GM20000 (cell line): ENCODE measurements around the gene PPM1G.

Experiments
- DNase-seq: peaks from one replicate; pipeline ENCODE4 v3.0.0; 2012; ENCODE audit warnings: low spot score
- TF ChIP-seq, protein P1 (sequence below): IDR thresholded peaks from 2 replicates; pipeline ENCODE4 v1.5.1; 2012; ENCODE audit warnings: mild to moderate bottlenecking, control low read depth; ENCODE audit errors: extremely low read depth, missing control alignments

The PPM1G gene

DNA sequence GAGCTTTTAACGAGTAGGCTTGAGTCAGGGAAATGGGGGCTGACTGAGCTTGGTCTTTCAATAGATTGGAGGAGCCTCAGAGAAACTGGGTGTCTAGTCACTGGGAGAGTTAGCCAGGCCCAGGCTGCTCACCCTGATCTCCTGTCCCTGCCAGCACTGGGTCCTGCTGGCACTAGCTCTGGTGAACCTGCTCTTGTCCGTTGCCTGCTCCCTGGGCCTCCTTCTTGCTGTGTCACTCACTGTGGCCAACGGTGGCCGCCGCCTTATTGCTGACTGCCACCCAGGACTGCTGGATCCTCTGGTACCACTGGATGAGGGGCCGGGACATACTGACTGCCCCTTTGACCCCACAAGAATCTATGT is 33.5 kb upstream of the PPM1G start:
- TF ChIP-seq, protein P1, sequence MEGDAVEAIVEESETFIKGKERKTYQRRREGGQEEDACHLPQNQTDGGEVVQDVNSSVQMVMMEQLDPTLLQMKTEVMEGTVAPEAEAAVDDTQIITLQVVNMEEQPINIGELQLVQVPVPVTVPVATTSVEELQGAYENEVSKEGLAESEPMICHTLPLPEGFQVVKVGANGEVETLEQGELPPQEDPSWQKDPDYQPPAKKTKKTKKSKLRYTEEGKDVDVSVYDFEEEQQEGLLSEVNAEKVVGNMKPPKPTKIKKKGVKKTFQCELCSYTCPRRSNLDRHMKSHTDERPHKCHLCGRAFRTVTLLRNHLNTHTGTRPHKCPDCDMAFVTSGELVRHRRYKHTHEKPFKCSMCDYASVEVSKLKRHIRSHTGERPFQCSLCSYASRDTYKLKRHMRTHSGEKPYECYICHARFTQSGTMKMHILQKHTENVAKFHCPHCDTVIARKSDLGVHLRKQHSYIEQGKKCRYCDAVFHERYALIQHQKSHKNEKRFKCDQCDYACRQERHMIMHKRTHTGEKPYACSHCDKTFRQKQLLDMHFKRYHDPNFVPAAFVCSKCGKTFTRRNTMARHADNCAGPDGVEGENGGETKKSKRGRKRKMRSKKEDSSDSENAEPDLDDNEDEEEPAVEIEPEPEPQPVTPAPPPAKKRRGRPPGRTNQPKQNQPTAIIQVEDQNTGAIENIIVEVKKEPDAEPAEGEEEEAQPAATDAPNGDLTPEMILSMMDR, result no peak
- no peak for DNase-seq

DNA sequence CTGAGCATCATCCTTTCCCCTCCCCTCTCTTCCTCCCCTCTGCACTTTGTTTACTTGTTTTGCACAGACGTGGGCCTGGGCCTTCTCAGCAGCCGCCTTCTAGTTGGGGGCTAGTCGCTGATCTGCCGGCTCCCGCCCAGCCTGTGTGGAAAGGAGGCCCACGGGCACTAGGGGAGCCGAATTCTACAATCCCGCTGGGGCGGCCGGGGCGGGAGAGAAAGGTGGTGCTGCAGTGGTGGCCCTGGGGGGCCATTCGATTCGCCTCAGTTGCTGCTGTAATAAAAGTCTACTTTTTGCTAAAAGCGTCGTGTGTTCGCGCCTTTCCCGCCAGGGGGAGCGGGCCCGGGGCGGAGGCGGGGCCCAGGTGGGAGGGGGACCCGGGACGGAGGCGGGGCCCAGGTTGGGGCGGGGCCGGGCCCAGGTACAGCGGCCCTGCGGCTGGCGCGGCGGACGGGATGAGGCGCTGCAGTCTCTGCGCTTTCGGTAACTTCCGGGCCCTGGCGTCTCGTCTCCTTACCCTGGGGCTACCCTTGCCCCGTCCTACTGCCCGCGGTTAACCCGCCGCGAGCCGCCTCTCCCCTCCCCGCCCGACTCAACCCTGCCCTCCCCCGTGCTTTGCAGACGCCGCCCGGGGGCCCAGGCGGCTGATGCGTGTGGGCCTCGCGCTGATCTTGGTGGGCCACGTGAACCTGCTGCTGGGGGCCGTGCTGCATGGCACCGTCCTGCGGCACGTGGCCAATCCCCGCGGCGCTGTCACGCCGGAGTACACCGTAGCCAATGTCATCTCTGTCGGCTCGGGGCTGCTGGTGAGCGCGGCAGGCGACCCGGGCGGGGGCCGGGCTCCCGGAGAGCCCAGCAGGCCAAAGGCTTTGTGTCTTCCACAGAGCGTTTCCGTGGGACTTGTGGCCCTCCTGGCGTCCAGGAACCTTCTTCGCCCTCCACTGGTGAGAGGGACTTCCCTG is 32.8 kb upstream of the PPM1G start, which contains the start of gene KRTCAP3:
Gene KRTCAP3, plus strand, starts transcription at position 424 of the 962 bp plus-strand sequence. Its CDS starts 32 bp downstream, at position 456.
- TF ChIP-seq, protein P1, result no peak
- peak; percentile 80 for DNase-seq

DNA sequence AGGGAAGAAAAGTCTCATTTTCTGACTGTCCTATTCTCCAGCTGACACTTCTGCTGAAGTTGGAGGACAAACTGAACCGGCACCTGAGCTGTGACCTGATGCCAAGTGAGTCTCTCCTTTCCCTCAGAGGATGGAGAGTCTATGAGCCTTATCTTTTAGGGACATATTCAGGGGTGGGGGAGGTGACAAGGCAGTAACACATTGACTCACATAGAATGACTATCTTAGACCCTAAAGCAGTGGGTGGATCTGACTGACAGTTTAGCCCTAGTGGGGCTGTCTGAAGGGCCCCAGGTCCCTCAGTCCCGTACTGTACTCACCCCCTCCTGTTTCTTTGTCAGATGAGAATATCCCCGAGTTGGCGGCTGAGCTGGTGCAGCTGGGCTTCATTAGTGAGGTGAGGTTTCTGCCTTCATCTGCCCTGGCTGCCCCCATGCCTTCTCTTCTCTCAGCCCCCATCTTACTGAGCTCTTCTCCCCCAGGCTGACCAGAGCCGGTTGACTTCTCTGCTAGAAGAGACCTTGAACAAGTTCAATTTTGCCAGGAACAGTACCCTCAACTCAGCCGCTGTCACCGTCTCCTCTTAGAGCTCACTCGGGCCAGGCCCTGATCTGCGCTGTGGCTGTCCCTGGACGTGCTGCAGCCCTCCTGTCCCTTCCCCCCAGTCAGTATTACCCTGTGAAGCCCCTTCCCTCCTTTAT is 32.0 kb upstream of the PPM1G start:
- no peak for DNase-seq
- TF ChIP-seq, protein P1, result no peak

DNA sequence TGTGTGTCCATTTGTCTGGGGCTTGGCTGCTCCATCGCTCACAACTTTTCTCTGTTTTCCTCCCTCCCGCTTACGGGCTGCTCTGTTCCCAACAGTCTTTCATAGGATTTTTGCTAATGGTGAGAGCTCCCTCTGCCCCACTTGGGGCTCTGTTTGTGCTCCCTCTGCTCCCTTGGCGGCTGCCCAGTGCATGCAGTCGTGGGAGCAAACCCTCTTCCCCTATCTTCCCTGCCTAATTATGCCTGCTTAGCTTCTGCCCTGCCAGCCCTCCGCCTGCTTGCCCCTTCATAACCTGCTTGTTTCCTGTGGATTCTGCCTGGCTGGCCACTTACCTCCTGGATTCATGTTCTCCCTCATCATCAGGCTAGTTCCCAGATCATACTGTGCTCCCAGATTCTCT is 26.2 kb upstream of the PPM1G start:
- DNase-seq, result no peak
- TF ChIP-seq, protein P1, result no peak

DNA sequence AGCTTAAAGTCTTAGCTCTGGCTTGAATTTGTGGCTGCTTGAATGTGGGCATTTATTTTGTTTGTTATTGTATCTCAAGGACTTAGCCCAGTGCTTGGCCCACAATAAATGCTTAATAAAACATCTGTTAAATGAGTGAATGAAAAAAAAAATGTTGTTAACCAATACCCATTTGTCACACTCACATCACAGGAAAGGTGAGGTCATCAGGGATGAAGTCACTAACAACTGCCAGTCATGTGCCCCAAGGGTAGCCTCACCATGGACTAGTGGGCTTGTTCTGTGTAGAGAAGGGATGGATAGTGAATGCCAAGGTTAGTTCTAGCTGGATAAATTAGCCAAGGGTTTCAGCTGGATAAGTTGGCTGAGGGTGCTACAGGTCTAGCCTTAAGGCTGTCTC is 22.0 kb upstream of the PPM1G start:
- TF ChIP-seq, protein P1, result no peak
- DNase-seq, result no peak

DNA sequence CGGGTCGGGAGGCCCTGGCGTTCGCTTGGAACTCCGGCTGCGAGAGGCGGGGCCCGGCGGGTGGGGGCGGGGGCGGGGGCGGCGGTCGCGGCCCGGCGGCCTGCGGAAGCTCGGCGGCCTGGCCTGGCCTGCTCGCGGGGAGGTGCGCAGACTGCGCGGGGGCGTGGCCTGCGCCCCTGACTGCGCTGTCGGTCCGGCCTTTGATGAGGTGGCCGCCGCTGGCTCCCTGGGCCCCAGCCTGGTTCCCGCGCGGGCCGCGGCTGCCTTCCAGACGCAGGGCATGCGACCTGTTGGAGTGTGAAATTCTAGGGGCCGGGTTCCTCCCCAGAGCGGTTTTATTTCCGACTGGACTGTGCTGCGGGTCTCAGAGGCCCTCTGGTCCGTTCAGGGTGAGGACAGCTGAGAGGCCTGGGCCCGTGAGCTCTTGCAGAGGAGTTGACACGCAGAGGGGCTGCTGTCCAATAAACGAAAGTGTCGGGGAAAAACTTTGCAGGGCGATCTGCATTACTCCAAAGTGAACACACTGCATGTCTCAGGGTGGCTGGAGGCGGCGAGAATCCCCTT is 19.7 kb upstream of the PPM1G start:
- TF ChIP-seq, protein P1, result no peak
- peak; percentile 94 for DNase-seq
